Central memory CD8-positive, alpha-beta T cell (primary cell): Measurements from ENCODE around the gene S100A1.
A peak's percentile ranks its signal among the peaks of the same experiment; 100 is the strongest.

Experiments used
- ATAC-seq: fragments of 150-1000 bp; cut with Tn5 transposase; replicated peaks from 2 replicates; pipeline ENCODE4 v1.10.0; 2022; ENCODE audit warnings: mild to moderate bottlenecking, moderate FRiP score, moderate number of reproducible peaks; ENCODE audit not compliant: poor library complexity, severe bottlenecking; ENCODE audit errors: extremely low read depth
- DNase-seq, 2 donors: peaks; one replicate each; pipeline ENCODE4 v3.0.0; 2021; ENCODE audit warnings: low spot score in 2 of 2
- H3K27ac Mint-ChIP-seq: one replicate; pipeline ENCODE4 v1.8.0; 2022; ENCODE audit warnings: low read depth, mild to moderate bottlenecking, moderate library complexity, mixed read lengths
- H3K27me3 Mint-ChIP-seq: one replicate; pipeline ENCODE4 v1.8.0; 2022; ENCODE audit warnings: mixed read lengths
- H3K36me3 Mint-ChIP-seq: one replicate; pipeline ENCODE4 v1.8.0; 2022; ENCODE audit warnings: mild to moderate bottlenecking, moderate library complexity, mixed read lengths; ENCODE audit not compliant: insufficient read depth
- H3K4me1 Mint-ChIP-seq: one replicate; pipeline ENCODE4 v1.8.0; 2022; ENCODE audit warnings: mixed read lengths
- H3K4me3 Mint-ChIP-seq: one replicate; pipeline ENCODE4 v1.8.0; 2022; ENCODE audit warnings: mild to moderate bottlenecking, moderate library complexity, mixed read lengths
- H3K9me3 Mint-ChIP-seq: one replicate; pipeline ENCODE4 v1.8.0; 2022; ENCODE audit warnings: mixed read lengths

Gene S100A1

GRCh38 chr1:153626904-153627714, 1.1 kb upstream of the S100A1 start, which contains the start of gene S100A13:
TSS of gene S100A13 (minus strand) at chr1:153627505. CDS start at chr1:153626472, 1,033 bp downstream.
- Mint-ChIP-seq H3K27me3 (no peaks in the 10 kb centered on the region), H3K27ac (no peak within 1 kb of the TSS), H3K36me3 (no peaks in the 10 kb centered on the region), H3K9me3 (no peaks in the 10 kb centered on the region), H3K4me3 (no peak within 1 kb of the TSS), H3K4me1 (no peaks in the 10 kb centered on the region)
- ATAC-seq (no peak), DNase-seq (no peak)

GRCh38 chr1:153628638-153629342, 556 bp downstream of the S100A1 start:
- DNase-seq, result no peak
- ATAC-seq, result no peak
- peaks cover 10% of the 10 kb centered on the region for H3K4me1 Mint-ChIP-seq

GRCh38 chr1:153629343-153629665, 1.1 kb downstream of the S100A1 start:
- ATAC-seq (no peak), DNase-seq (no peak)
- no peaks in the 10 kb centered on the region for H3K9me3 Mint-ChIP-seq
- no peak overlapping the region for H3K4me3 Mint-ChIP-seq
- peaks cover 15% of the 10 kb centered on the region for H3K4me1 Mint-ChIP-seq
- H3K36me3 Mint-ChIP-seq, result peaks cover 11% of the 10 kb centered on the region
- no peaks in the 10 kb centered on the region for H3K27me3 Mint-ChIP-seq
- no peak overlapping the region for H3K27ac Mint-ChIP-seq

More at GRCh38 chr1:153628638-153629342, 556 bp downstream of the S100A1 start:
- no peaks in the 10 kb centered on the region for H3K9me3 Mint-ChIP-seq
- no peaks in the 10 kb centered on the region for H3K27me3 Mint-ChIP-seq
- H3K4me3 Mint-ChIP-seq, result no peak overlapping the region
- no peak overlapping the region for H3K27ac Mint-ChIP-seq
- H3K36me3 Mint-ChIP-seq, result peaks cover 6% of the 10 kb centered on the region

- no peak for DNase-seq
- Mint-ChIP-seq H3K9me3 (no peaks in the 10 kb centered on the region), H3K4me3 (no peak overlapping the region), H3K4me1 (peaks cover 18% of the 10 kb centered on the region), H3K27me3 (no peaks in the 10 kb centered on the region), H3K27ac (no peak overlapping the region), H3K36me3 (peaks cover 15% of the 10 kb centered on the region)
- ATAC-seq, result no peak
Observed at GRCh38 chr1:153629971-153630370, 1.7 kb downstream of the S100A1 start.

- H3K27me3 Mint-ChIP-seq, result no peaks in the 10 kb centered on the region
- peaks cover 18% of the 10 kb centered on the region for H3K4me1 Mint-ChIP-seq
- no peak for ATAC-seq
- peaks cover 15% of the 10 kb centered on the region for H3K36me3 Mint-ChIP-seq
- DNase-seq, result no peak
- H3K4me3 Mint-ChIP-seq, result no peak overlapping the region
- H3K27ac Mint-ChIP-seq, result no peak overlapping the region
- H3K9me3 Mint-ChIP-seq, result no peaks in the 10 kb centered on the region
Observed at GRCh38 chr1:153630384-153630783, 2.1 kb downstream of the S100A1 start.

GRCh38 chr1:153631047-153632022, 3.1 kb downstream of the S100A1 start:
- Mint-ChIP-seq H3K4me1 (peaks cover 18% of the 10 kb centered on the region), H3K9me3 (no peaks in the 10 kb centered on the region), H3K27me3 (no peaks in the 10 kb centered on the region), H3K27ac (no peak overlapping the region), H3K4me3 (no peak overlapping the region), H3K36me3 (peaks cover 22% of the 10 kb centered on the region)
- no peak for ATAC-seq
- DNase-seq, result no peak

- Mint-ChIP-seq H3K27me3 (no peaks in the 10 kb centered on the region), H3K9me3 (no peaks in the 10 kb centered on the region), H3K4me1 (peaks cover 32% of the 10 kb centered on the region), H3K4me3 (peak overlapping the region; percentile 95), H3K27ac (peak overlapping the region; percentile 98), H3K36me3 (peaks cover 37% of the 10 kb centered on the region)
- ATAC-seq (no peak), DNase-seq (no peak)
Observed at GRCh38 chr1:153633161-153633753, 5.0 kb downstream of the S100A1 start.

GRCh38 chr1:153633754-153634665, 5.8 kb downstream of the S100A1 start, which contains the start of gene CHTOP:
TSS of gene CHTOP (plus strand) at chr1:153634066. CDS start at chr1:153636589, 2,523 bp downstream.
- Mint-ChIP-seq H3K27me3 (no peaks in the 10 kb centered on the region), H3K36me3 (peaks cover 44% of the 10 kb centered on the region), H3K9me3 (no peaks in the 10 kb centered on the region), H3K4me1 (peaks cover 32% of the 10 kb centered on the region), H3K27ac (peak within 1 kb of the TSS; percentile 98), H3K4me3 (peak within 1 kb of the TSS; percentile 95)
- ATAC-seq (peak; percentile 88), DNase-seq (peak; percentile 96 to 98)

- Mint-ChIP-seq H3K4me3 (peak overlapping the region; percentile 95), H3K9me3 (no peaks in the 10 kb centered on the region), H3K27ac (peak overlapping the region; percentile 98), H3K27me3 (no peaks in the 10 kb centered on the region), H3K36me3 (peaks cover 59% of the 10 kb centered on the region), H3K4me1 (peaks cover 37% of the 10 kb centered on the region)
- DNase-seq, result no peak
- ATAC-seq, result no peak
Observed at GRCh38 chr1:153635872-153636271, 7.6 kb downstream of the S100A1 start.

GRCh38 chr1:153636312-153636711, 8.1 kb downstream of the S100A1 start:
- Mint-ChIP-seq H3K27ac (peak overlapping the region; percentile 98), H3K36me3 (peaks cover 63% of the 10 kb centered on the region), H3K4me1 (peaks cover 41% of the 10 kb centered on the region), H3K27me3 (no peaks in the 10 kb centered on the region), H3K4me3 (peak overlapping the region; percentile 95), H3K9me3 (no peaks in the 10 kb centered on the region)
- no peak for DNase-seq
- no peak for ATAC-seq

GRCh38 chr1:153638261-153638660, 10.0 kb downstream of the S100A1 start:
- H3K27me3 Mint-ChIP-seq, result no peaks in the 10 kb centered on the region
- peaks cover 47% of the 10 kb centered on the region for H3K4me1 Mint-ChIP-seq
- H3K27ac Mint-ChIP-seq, result no peak overlapping the region
- H3K9me3 Mint-ChIP-seq, result no peaks in the 10 kb centered on the region
- DNase-seq (no peak), ATAC-seq (no peak)
- H3K36me3 Mint-ChIP-seq, result peaks cover 74% of the 10 kb centered on the region
- H3K4me3 Mint-ChIP-seq, result peak overlapping the region; percentile 18
